NT2/D1 (cell line): ENCODE data around the gene COLQ.

Source experiments
- DNase-seq: peaks from one replicate; pipeline ENCODE4 v3.0.0-alpha.2; 2011; ENCODE audit warnings: low read depth, low spot score
- H3K27me3 ChIP-seq: 2 replicates; pipeline ENCODE4 v1.6.0; 2011; ENCODE audit warnings: mild to moderate bottlenecking; ENCODE audit not compliant: insufficient read length, insufficient read depth
- H3K36me3 ChIP-seq: 2 replicates; pipeline ENCODE4 v1.6.1; 2011; ENCODE audit warnings: mild to moderate bottlenecking, low read length, mixed read lengths; ENCODE audit not compliant: insufficient read depth, insufficient read length
- H3K4me1 ChIP-seq: 2 replicates; pipeline ENCODE4 v1.5.1; 2011; ENCODE audit not compliant: insufficient read depth, insufficient read length
- H3K4me3 ChIP-seq: 2 replicates; pipeline ENCODE4 v1.5.1; 2011; ENCODE audit warnings: low read depth; ENCODE audit not compliant: insufficient read length
- H3K9ac ChIP-seq: 2 replicates; pipeline ENCODE4 v1.6.0; 2011; ENCODE audit warnings: low read depth; ENCODE audit not compliant: insufficient read length
- H3K9me3 ChIP-seq: 2 replicates; pipeline ENCODE4 v1.5.1; 2011; ENCODE audit warnings: mild to moderate bottlenecking, low read length; ENCODE audit not compliant: insufficient read depth
- SUZ12 ChIP-seq: IDR thresholded peaks from 2 replicates; pipeline ENCODE4 v1.6.1; 2011; ENCODE audit not compliant: insufficient read length, insufficient read depth; ENCODE audit errors: extremely low read depth
- YY1 ChIP-seq: IDR thresholded peaks from 2 replicates; pipeline ENCODE4 v1.6.1; 2011; ENCODE audit not compliant: insufficient read length, insufficient read depth
- ZNF274 ChIP-seq: IDR thresholded peaks from 2 replicates; pipeline ENCODE4 v1.6.1; 2011; ENCODE audit warnings: mild to moderate bottlenecking, low read depth, low read length

COLQ gene

DNA sequence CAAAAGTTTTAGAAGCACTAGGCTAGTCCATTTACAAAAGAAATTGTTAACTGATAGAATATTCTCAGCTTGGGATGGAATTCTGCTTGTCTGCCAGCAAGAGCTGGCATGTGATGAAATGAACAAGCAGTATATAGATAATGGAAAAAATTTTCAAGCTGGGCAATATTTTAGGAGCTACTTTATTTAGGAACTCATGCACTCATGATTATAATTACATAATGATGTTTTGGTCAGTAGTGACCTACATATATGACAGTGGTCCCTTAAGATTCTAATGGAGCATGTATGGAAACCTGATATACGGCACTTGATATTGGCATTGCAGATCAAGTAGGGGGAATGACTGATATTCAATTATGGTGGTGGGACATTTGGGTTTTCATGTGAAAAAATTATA lies 88.0 kb downstream of the COLQ start:
- no peaks in the 10 kb centered on the region for H3K9me3 ChIP-seq
- TF ChIP-seq YY1 (no peak), ZNF274 (no peak), SUZ12 (no peak)
- H3K36me3 ChIP-seq = peaks cover 84% of the 10 kb centered on the region
- no peaks in the 10 kb centered on the region for H3K4me1 ChIP-seq
- H3K4me3 ChIP-seq = no peak overlapping the region
- no peak overlapping the region for H3K9ac ChIP-seq
- H3K27me3 ChIP-seq = no peaks in the 10 kb centered on the region
- no peak for DNase-seq

- H3K27me3 ChIP-seq = no peaks in the 10 kb centered on the region
- peaks cover 71% of the 10 kb centered on the region for H3K36me3 ChIP-seq
- no peaks in the 10 kb centered on the region for H3K9me3 ChIP-seq
- TF ChIP-seq ZNF274 (no peak), YY1 (no peak), SUZ12 (no peak)
- no peaks in the 10 kb centered on the region for H3K4me1 ChIP-seq
- DNase-seq = no peak
- H3K9ac ChIP-seq = no peak overlapping the region
- no peak overlapping the region for H3K4me3 ChIP-seq
Observed at GRCh38 chr3:15431256-15431837, 90.2 kb downstream of the COLQ start.

DNA sequence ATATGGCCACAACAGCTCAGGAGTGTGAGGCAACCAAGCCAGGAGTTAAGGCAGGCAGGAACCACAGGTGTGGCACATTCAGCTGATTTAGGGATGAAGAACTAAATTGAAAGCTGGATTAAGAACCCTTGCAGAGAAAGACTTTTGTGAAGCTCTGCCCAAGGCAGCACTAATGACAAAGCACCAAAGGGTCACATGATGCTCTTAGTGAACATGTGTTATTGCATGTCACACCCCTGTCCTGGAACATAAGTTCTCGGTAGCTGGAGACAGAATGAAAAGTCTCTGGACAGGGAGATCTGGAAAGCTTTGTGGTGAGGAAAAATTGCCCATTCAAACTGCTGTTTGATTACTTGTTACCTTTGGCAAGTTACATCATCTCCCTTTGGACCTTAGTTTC lies 90.9 kb downstream of the COLQ start:
- no peak for DNase-seq
- no peaks in the 10 kb centered on the region for H3K27me3 ChIP-seq
- TF ChIP-seq SUZ12 = no peak
- no peak for TF ChIP-seq YY1
- H3K36me3 ChIP-seq = peaks cover 70% of the 10 kb centered on the region
- no peaks in the 10 kb centered on the region for H3K4me1 ChIP-seq
- no peak overlapping the region for H3K9ac ChIP-seq
- H3K4me3 ChIP-seq = no peak overlapping the region
- H3K9me3 ChIP-seq = no peaks in the 10 kb centered on the region

DNA sequence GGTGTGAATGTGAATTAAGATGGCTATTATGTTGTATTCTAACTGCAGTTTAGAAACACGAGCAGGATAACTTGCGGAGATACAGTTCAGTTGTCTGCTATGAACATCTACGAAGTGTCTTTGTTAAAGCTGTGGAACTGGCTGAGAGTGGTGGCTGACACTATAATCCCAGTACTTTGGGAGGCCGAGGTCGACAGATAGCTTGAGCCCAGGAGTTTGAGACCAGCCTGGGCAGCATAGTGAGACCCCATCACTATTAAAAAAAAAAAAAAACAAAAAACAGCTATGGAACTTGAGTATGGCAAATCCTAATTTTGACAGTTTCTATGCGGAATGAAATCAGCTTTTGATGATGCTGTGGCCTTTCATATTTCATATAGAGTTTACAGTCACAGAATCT lies 92.4 kb downstream of the COLQ start:
- Histone ChIP-seq H3K9me3 (no peaks in the 10 kb centered on the region), H3K4me1 (no peaks in the 10 kb centered on the region), H3K9ac (no peak overlapping the region), H3K4me3 (no peak overlapping the region), H3K27me3 (no peaks in the 10 kb centered on the region), H3K36me3 (peaks cover 70% of the 10 kb centered on the region)
- TF ChIP-seq SUZ12 = no peak
- no peak for DNase-seq

GRCh38 chr3:15428539-15428938 lies 93.0 kb downstream of the COLQ start:
- peak overlapping the region; percentile 98 for H3K4me3 ChIP-seq
- DNase-seq = no peak
- no peaks in the 10 kb centered on the region for H3K4me1 ChIP-seq
- H3K27me3 ChIP-seq = no peaks in the 10 kb centered on the region
- no peaks in the 10 kb centered on the region for H3K9me3 ChIP-seq
- TF ChIP-seq YY1 (no peak), ZNF274 (no peak), SUZ12 (no peak)
- peak overlapping the region; percentile 96 for H3K9ac ChIP-seq
- H3K36me3 ChIP-seq = peaks cover 69% of the 10 kb centered on the region

DNA sequence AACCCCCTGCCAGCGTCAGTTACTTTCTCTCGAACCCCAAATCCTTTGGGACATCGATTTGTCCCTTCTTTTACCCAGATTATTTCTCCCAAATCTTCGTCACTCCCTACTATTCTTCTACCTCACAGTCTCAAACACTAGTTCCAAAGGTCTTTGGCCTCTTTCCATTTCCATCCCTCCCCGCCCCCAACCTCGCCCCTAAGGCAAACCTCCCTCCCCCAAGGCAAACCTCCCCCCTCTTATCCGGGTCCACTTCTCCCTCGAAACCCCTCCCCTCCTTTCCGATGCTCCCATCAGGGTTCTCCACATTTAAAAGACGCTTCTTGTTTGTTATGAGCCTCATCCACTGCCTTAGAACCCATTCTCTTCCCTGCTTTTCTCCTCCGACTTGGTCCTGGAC lies 93.5 kb downstream of the COLQ start:
- no peaks in the 10 kb centered on the region for H3K27me3 ChIP-seq
- TF ChIP-seq ZNF274 (no peak), YY1 (no peak), SUZ12 (no peak)
- H3K4me3 ChIP-seq = peak overlapping the region; percentile 98
- no peaks in the 10 kb centered on the region for H3K9me3 ChIP-seq
- DNase-seq = no peak
- H3K9ac ChIP-seq = peak overlapping the region; percentile 96
- H3K36me3 ChIP-seq = peaks cover 70% of the 10 kb centered on the region
- H3K4me1 ChIP-seq = no peaks in the 10 kb centered on the region

- no peaks in the 10 kb centered on the region for H3K9me3 ChIP-seq
- H3K4me3 ChIP-seq = peak within 1 kb of the TSS; percentile 98
- peak; percentile 66 for DNase-seq
- H3K27me3 ChIP-seq = no peaks in the 10 kb centered on the region
- H3K9ac ChIP-seq = peak within 1 kb of the TSS; percentile 96
- no peaks in the 10 kb centered on the region for H3K4me1 ChIP-seq
- peaks cover 69% of the 10 kb centered on the region for H3K36me3 ChIP-seq
- TF ChIP-seq SUZ12 = no peak
- peak; percentile 25 for TF ChIP-seq YY1
Observed at GRCh38 chr3:15427182-15427880, 94.2 kb downstream of the COLQ start, which contains the start of the genes EAF1 and METTL6. TSS of gene EAF1 (plus strand) at chr3:15427598. CDS start at chr3:15427780, 182 bp downstream. TSS of gene METTL6 (minus strand) at chr3:15427544. CDS start at chr3:15426511, 1,033 bp downstream.
